ENCODE results near the gene USP46. TPM values are rescaled to one million over a fixed set of nuclear protein-coding genes. Genes with fewer than 3 reads are reported as not detected.

USP46 gene
- total and polyA plus RNA-seq, 2 of the 4 experiments (the other 2 are of a cell fraction): 9.3 to 15.4 TPM

DNA sequence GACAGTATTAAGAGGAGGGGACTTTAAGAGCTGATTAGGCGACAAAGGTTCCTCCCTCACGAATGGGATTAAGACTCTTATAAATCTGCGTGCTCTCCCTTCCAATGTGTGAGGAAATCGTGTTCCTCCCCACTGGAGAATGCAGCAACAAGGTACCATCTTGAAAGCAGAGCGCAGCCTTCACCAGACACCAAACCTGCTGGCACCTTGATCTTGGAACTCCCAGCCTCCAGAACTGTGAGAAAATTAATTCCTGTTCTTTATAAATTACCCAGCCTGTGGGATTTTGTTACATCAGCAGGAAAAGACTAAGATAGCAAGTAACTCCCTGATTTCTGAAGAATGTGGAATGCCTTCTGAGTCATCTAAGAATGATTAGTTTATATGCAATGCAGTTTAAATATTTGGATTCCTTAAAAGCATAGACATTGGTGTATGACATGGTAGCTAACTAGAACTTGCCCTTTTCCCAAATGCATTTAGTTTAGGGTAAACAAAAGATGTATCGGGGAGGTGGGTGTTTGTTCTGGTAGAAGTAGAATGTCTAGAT is 86.1 kb downstream of the USP46 start:
- Histone ChIP-seq H3K9ac (ENCODE audit: low read depth, low read length) (no peak overlapping the region), H3K27me3 (ENCODE audit: control insufficient read depth, insufficient read depth, low read length) (no peaks in the 10 kb centered on the region), H3K4ac (ENCODE audit: low read depth, low read length) (peak overlapping the region; percentile 95), H2BK5ac (ENCODE audit: low read depth, low read length, poor library complexity, severe bottlenecking) (peak overlapping the region; percentile 95), H2AK9ac (replicated peaks; ENCODE audit: low read depth, low read length, poor library complexity) (no peak overlapping the region), H3K56ac (ENCODE audit: extremely low read depth, insufficient read depth, low read length) (peak overlapping the region; percentile 62), H3K9me1 (ENCODE audit: insufficient read depth, low read length) (peaks cover 2% of the 10 kb centered on the region; the same call in 1 of the 2 replicates), H4K8ac (ENCODE audit: low read depth in 2 of 2, low read length in 2 of 2) (peak overlapping the region; percentile 51 to 85), H2BK20ac (ENCODE audit: low read depth, low read length) (peak overlapping the region; percentile 97), H3K23ac (ENCODE audit: low read depth, low read length) (peak overlapping the region; percentile 77), H3K18ac (ENCODE audit: low read depth, low read length) (peak overlapping the region; percentile 90), H2AFZ (replicated peaks; ENCODE audit: low read length, poor library complexity) (no peak overlapping the region), H3K4me3 (ENCODE audit: insufficient read depth, low read depth, low read length) (no peak overlapping the region), H3K36me3 (ENCODE audit: control insufficient read depth, insufficient read depth, low read length) (no peaks in the 10 kb centered on the region), H3K4me1 (ENCODE audit: control insufficient read depth, insufficient read depth, low read length) (peaks cover 12% of the 10 kb centered on the region), H2BK15ac (ENCODE audit: low read depth, low read length) (peak overlapping the region; percentile 59; the same call in 2 of the 3 replicates), H3K14ac (replicated peaks; ENCODE audit: low read depth, low read length) (peak overlapping the region; percentile 77), H2AK5ac (ENCODE audit: low read depth, low read length) (peak overlapping the region; percentile 96), H3K79me1 (ENCODE audit: low read depth in 1 of 2, low read length in 2 of 2) (no peaks in the 10 kb centered on the region), H3K4me2 (ENCODE audit: low read depth, low read length) (0 out of 2 replicates have a peak overlapping the region, but pooled peaks have one; percentile 66), H2BK120ac (ENCODE audit: low read depth, low read length) (peak overlapping the region; percentile 97), H4K20me1 (ENCODE audit: insufficient read depth, low read length) (no peaks in the 10 kb centered on the region), H3K9me3 (ENCODE audit: control insufficient read depth, insufficient read depth, low read length) (peaks cover 12% of the 10 kb centered on the region), H4K5ac (ENCODE audit: low read depth, low read length) (peak overlapping the region; percentile 83), H4K91ac (ENCODE audit: insufficient read depth, low read depth, low read length) (peak overlapping the region; percentile 97), H3K27ac (ENCODE audit: insufficient read depth, low read length) (peak overlapping the region; percentile 98)
- no TSS peak for BruUV-seq (replicated peaks)
- ChIA-PET POLR2A (ENCODE audit: unreplicated experiment) (interaction anchor here (0.6 kb wide), 1 partner anchor 357 kb away, joined by 3 read pairs; no protein-coding TSS in a partner anchor), CTCF (no interaction called here)
- DNase-seq: peak; percentile 90
- dilution Hi-C loops (cut with HindIII; ENCODE audit: low sequenced_read_pairs, unreplicated experiment): no loop called here
- peak; percentile 89 for ATAC-seq (ENCODE audit: low read depth)
- TF ChIP-seq RAD21 (IDR thresholded peaks at IDR 0.05; ENCODE audit: low read length) (no peak), CEBPB (IDR thresholded peaks at IDR 0.05; ENCODE audit: low read depth, low read length) (peak; percentile 14; the same call in 1 of the 2 replicates), MAZ (IDR thresholded peaks at IDR 0.05; ENCODE audit: borderline replicate concordance, low read depth, low read length) (no peak), RFX5 (IDR thresholded peaks at IDR 0.05; ENCODE audit: low read depth, low read length) (no peak), MXI1 (IDR thresholded peaks at IDR 0.05; ENCODE audit: borderline replicate concordance, low read depth, low read length) (no peak), NFE2L2 (IDR thresholded peaks at IDR 0.05; ENCODE audit: low read depth, low read length) (no peak), POLR2A (IDR thresholded peaks at IDR 0.05; ENCODE audit: low read depth, low read length) (no peak), SMC3 (IDR thresholded peaks at IDR 0.05; ENCODE audit: low read depth, low read length) (no peak), CHD1 (IDR thresholded peaks at IDR 0.05; ENCODE audit: low read depth, low read length) (no peak), MAFK (IDR thresholded peaks at IDR 0.05; ENCODE audit: low read depth, low read length) (peak; percentile 84), BHLHE40 (IDR thresholded peaks at IDR 0.05; ENCODE audit: low read depth, low read length) (no peak), RCOR1 (IDR thresholded peaks at IDR 0.05; ENCODE audit: insufficient replicate concordance, low read length) (no peak), FOS (IDR thresholded peaks at IDR 0.05; ENCODE audit: low read depth, low read length) (peak; percentile 88)
- TF ChIP-seq, protein P1, sequence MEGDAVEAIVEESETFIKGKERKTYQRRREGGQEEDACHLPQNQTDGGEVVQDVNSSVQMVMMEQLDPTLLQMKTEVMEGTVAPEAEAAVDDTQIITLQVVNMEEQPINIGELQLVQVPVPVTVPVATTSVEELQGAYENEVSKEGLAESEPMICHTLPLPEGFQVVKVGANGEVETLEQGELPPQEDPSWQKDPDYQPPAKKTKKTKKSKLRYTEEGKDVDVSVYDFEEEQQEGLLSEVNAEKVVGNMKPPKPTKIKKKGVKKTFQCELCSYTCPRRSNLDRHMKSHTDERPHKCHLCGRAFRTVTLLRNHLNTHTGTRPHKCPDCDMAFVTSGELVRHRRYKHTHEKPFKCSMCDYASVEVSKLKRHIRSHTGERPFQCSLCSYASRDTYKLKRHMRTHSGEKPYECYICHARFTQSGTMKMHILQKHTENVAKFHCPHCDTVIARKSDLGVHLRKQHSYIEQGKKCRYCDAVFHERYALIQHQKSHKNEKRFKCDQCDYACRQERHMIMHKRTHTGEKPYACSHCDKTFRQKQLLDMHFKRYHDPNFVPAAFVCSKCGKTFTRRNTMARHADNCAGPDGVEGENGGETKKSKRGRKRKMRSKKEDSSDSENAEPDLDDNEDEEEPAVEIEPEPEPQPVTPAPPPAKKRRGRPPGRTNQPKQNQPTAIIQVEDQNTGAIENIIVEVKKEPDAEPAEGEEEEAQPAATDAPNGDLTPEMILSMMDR (conservative IDR thresholded peaks at IDR 0.05; ENCODE audit: low read depth, low read length): no peak
- TF ChIP-seq, protein P2, sequence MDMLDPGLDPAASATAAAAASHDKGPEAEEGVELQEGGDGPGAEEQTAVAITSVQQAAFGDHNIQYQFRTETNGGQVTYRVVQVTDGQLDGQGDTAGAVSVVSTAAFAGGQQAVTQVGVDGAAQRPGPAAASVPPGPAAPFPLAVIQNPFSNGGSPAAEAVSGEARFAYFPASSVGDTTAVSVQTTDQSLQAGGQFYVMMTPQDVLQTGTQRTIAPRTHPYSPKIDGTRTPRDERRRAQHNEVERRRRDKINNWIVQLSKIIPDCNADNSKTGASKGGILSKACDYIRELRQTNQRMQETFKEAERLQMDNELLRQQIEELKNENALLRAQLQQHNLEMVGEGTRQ (IDR thresholded peaks at IDR 0.05; ENCODE audit: low read depth, low read length): no peak
- 95% methylated on average over 4 of the region's 6 CpGs; no CpG with 5 or more reads in 1 of the 2 experiments for WGBS, 2 experiments (ENCODE audit: extremely low coverage in 2 of 2, insufficient read length in 1 of 2)
- intact Hi-C loops (cut with micrococcal nuclease): no loop called here
- in situ Hi-C loops (cut with MboI; ENCODE audit: low sequenced_read_pairs): no loop called here
